ENCODE results near the gene MAD1L1. TPM values are rescaled to one million over a fixed set of nuclear protein-coding genes. Genes with fewer than 3 reads are reported as not detected.

The MAD1L1 gene
- total and polyA plus RNA-seq, 4 donors: 12.8 to 20.7 (median 16.5) TPM

DNA sequence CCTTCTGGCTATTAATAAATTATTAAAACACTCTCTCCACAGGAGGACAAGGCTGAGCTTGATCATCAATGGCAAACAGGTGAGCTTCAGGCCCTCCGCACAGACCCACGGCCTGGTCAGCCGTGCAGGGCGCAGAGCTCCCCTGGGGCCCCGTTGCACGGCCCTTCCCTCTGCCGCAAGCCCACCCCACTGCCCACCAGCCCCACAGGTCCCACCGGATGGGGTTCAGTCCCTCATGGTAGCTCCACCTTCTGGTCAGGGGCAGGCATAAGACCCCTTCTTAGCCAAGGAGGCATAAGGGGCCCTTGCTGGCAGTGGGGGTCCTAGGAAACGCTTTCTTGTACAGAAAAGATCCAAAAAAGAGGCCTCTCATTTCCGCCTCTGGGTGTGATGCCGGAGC lies 84.6 kb downstream of the MAD1L1 start:
- no peak overlapping the region for H3K4me3 ChIP-seq (ENCODE audit: low read depth in 1 of 3, low read length in 3 of 3)
- no peaks in the 10 kb centered on the region for H3K27me3 ChIP-seq (ENCODE audit: control insufficient read depth in 4 of 4, insufficient read depth in 4 of 4, low read length in 3 of 4)
- H3K4me1 ChIP-seq (ENCODE audit: control insufficient read depth in 4 of 4, insufficient read depth in 4 of 4, low read length in 3 of 4): no peaks in the 10 kb centered on the region
- no peak for DNase-seq (ENCODE audit: low spot score)
- WGBS: 96% methylated on average over 11 of the region's 11 CpGs
- no peak for TF ChIP-seq NR2F2 (IDR thresholded peaks at IDR 0.05)
- no peak for TF ChIP-seq HNF4G (IDR thresholded peaks at IDR 0.05)
- no peak for TF ChIP-seq HNF4A (conservative IDR thresholded peaks at IDR 0.05)
- no peak for TF ChIP-seq YY1 (IDR thresholded peaks at IDR 0.05)
- TF ChIP-seq RXRA (IDR thresholded peaks at IDR 0.05): no peak
- TF ChIP-seq FOXA1 (IDR thresholded peaks at IDR 0.05): no peak
- no peak for TF ChIP-seq JUND (IDR thresholded peaks at IDR 0.05)
- TF ChIP-seq, protein P1, sequence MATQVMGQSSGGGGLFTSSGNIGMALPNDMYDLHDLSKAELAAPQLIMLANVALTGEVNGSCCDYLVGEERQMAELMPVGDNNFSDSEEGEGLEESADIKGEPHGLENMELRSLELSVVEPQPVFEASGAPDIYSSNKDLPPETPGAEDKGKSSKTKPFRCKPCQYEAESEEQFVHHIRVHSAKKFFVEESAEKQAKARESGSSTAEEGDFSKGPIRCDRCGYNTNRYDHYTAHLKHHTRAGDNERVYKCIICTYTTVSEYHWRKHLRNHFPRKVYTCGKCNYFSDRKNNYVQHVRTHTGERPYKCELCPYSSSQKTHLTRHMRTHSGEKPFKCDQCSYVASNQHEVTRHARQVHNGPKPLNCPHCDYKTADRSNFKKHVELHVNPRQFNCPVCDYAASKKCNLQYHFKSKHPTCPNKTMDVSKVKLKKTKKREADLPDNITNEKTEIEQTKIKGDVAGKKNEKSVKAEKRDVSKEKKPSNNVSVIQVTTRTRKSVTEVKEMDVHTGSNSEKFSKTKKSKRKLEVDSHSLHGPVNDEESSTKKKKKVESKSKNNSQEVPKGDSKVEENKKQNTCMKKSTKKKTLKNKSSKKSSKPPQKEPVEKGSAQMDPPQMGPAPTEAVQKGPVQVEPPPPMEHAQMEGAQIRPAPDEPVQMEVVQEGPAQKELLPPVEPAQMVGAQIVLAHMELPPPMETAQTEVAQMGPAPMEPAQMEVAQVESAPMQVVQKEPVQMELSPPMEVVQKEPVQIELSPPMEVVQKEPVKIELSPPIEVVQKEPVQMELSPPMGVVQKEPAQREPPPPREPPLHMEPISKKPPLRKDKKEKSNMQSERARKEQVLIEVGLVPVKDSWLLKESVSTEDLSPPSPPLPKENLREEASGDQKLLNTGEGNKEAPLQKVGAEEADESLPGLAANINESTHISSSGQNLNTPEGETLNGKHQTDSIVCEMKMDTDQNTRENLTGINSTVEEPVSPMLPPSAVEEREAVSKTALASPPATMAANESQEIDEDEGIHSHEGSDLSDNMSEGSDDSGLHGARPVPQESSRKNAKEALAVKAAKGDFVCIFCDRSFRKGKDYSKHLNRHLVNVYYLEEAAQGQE (IDR thresholded peaks at IDR 0.05): no peak
- no peak for TF ChIP-seq TAF1 (conservative IDR thresholded peaks at IDR 0.05)
- no peak for TF ChIP-seq FOXA2 (IDR thresholded peaks at IDR 0.05)
- no peak for TF ChIP-seq EGR1 (IDR thresholded peaks at IDR 0.05; ENCODE audit: low read depth in 2 of 2)
- no peak for TF ChIP-seq GABPA (IDR thresholded peaks at IDR 0.05 in 1 of 2, conservative IDR thresholded peaks at IDR 0.05 in 1 of 2)
- TF ChIP-seq CTCF (IDR thresholded peaks at IDR 0.05; ENCODE audit: low read depth, low read length, missing input control): no peak
- TF ChIP-seq, protein P2, sequence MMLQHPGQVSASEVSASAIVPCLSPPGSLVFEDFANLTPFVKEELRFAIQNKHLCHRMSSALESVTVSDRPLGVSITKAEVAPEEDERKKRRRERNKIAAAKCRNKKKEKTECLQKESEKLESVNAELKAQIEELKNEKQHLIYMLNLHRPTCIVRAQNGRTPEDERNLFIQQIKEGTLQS (IDR thresholded peaks at IDR 0.05): no peak
- TF ChIP-seq, protein P3, sequence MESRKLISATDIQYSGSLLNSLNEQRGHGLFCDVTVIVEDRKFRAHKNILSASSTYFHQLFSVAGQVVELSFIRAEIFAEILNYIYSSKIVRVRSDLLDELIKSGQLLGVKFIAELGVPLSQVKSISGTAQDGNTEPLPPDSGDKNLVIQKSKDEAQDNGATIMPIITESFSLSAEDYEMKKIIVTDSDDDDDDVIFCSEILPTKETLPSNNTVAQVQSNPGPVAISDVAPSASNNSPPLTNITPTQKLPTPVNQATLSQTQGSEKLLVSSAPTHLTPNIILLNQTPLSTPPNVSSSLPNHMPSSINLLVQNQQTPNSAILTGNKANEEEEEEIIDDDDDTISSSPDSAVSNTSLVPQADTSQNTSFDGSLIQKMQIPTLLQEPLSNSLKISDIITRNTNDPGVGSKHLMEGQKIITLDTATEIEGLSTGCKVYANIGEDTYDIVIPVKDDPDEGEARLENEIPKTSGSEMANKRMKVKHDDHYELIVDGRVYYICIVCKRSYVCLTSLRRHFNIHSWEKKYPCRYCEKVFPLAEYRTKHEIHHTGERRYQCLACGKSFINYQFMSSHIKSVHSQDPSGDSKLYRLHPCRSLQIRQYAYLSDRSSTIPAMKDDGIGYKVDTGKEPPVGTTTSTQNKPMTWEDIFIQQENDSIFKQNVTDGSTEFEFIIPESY (IDR thresholded peaks at IDR 0.05): no peak
- TF ChIP-seq, protein P4, sequence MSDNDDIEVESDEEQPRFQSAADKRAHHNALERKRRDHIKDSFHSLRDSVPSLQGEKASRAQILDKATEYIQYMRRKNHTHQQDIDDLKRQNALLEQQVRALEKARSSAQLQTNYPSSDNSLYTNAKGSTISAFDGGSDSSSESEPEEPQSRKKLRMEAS (IDR thresholded peaks at IDR 0.05): no peak
- TF ChIP-seq SP1 (IDR thresholded peaks at IDR 0.05): no peak
- no peak for TF ChIP-seq RAD21 (IDR thresholded peaks at IDR 0.05)
- H3K36me3 ChIP-seq (ENCODE audit: control insufficient read depth in 4 of 4, insufficient read depth in 3 of 4, low read depth in 1 of 4, low read length in 3 of 4): peaks cover 0 to 10% (median 4%) of the 10 kb centered on the region in 4 donors
- no peaks in the 10 kb centered on the region for H3K9me3 ChIP-seq (ENCODE audit: control insufficient read depth in 4 of 4, low read length in 3 of 4)
- no peak overlapping the region for H3K27ac ChIP-seq (ENCODE audit: low read depth in 1 of 2, low read length in 2 of 2)
- H3K9ac ChIP-seq (ENCODE audit: low read depth in 1 of 2, low read length in 2 of 2): no peak overlapping the region
